KG1 (cell line): ENCODE measurements around the gene HOGA1.
"Not testable (repeated sequence)": the region's sequence is repeated elsewhere in the genome, so short reads cannot be mapped to it uniquely, and the experiment has no call there.

Experiments used
- DNase-seq: peaks from one replicate; lab custom pipeline; 2025; lab: John Stamatoyannopoulos, UW

The HOGA1 gene

GRCh38 chr10:97608991-97609561, 24.9 kb downstream of the HOGA1 start:
- no peak for DNase-seq

- DNase-seq, result no peak
Observed at GRCh38 chr10:97611473-97611872, 27.3 kb downstream of the HOGA1 start.

GRCh38 chr10:97612386-97612785, 28.2 kb downstream of the HOGA1 start:
- no peak for DNase-seq

- DNase-seq, result no peak
Observed at GRCh38 chr10:97618285-97618684, 34.1 kb downstream of the HOGA1 start.

GRCh38 chr10:97618733-97619132, 34.5 kb downstream of the HOGA1 start:
- DNase-seq, result no peak

GRCh38 chr10:97623277-97623676, 39.1 kb downstream of the HOGA1 start:
- no peak for DNase-seq

GRCh38 chr10:97627731-97628130, 43.5 kb downstream of the HOGA1 start:
- no peak for DNase-seq

- no peak for DNase-seq
Observed at GRCh38 chr10:97628228-97628627, 44.0 kb downstream of the HOGA1 start.

GRCh38 chr10:97629289-97629688, 45.1 kb downstream of the HOGA1 start:
- DNase-seq, result no peak

- no peak for DNase-seq
Observed at GRCh38 chr10:97631098-97631497, 46.9 kb downstream of the HOGA1 start.

GRCh38 chr10:97632949-97633884, 49.0 kb downstream of the HOGA1 start, which contains the start of gene MORN4:
MORN4 (minus strand) TSS chr10:97633500; CDS start chr10:97619653, 13,847 bp downstream.
- peak; percentile 57 for DNase-seq

- DNase-seq, result no peak
Observed at GRCh38 chr10:97633921-97634320, 49.7 kb downstream of the HOGA1 start.

- DNase-seq, result no peak
Observed at GRCh38 chr10:97635577-97635976, 51.4 kb downstream of the HOGA1 start.

- DNase-seq, result not testable (repeated sequence)
Observed at GRCh38 chr10:97639090-97639489, 54.9 kb downstream of the HOGA1 start.

- peak; percentile 96 for DNase-seq
Observed at GRCh38 chr10:97640174-97640867, 56.1 kb downstream of the HOGA1 start, which contains the start of gene PI4K2A. PI4K2A (plus strand) TSS chr10:97640671; CDS start chr10:97640743, 72 bp downstream.

GRCh38 chr10:97640868-97641811, 57.0 kb downstream of the HOGA1 start:
- DNase-seq, result no peak

- DNase-seq, result not testable (repeated sequence)
Observed at GRCh38 chr10:97642471-97643159, 58.4 kb downstream of the HOGA1 start.

GRCh38 chr10:97643441-97643985, 59.3 kb downstream of the HOGA1 start:
- DNase-seq, result no peak

GRCh38 chr10:97644936-97645335, 60.7 kb downstream of the HOGA1 start:
- no peak for DNase-seq

GRCh38 chr10:97647556-97647955, 63.4 kb downstream of the HOGA1 start:
- no peak for DNase-seq
